Activated CD8-positive, alpha-beta T cell treated with anti-CD3 and anti-CD28 coated beads for 36 hours (primary cell): Measurements from ENCODE around the gene SHC2. TPM values are rescaled to one million over a fixed set of nuclear protein-coding genes. Genes with fewer than 3 reads are reported as not detected.

Source experiments
- ATAC-seq: fragments of 200-7000 bp; cut with Tn5 transposase; one replicate; pipeline ENCODE4 v1.10.0; 2021; ENCODE audit warnings: mild to moderate bottlenecking, moderate library complexity
- CTCF ChIA-PET: fragments of 350-600 bp; sonication (Branson Sonifier 250); formaldehyde crosslinking; loops from one replicate; lab custom pipeline; 2021; ENCODE audit warnings: antibody characterized with exemption; lab: Charles Lee
- POLR2A ChIA-PET: fragments of 350-600 bp; sonication (Branson Sonifier 250); formaldehyde crosslinking; loops from one replicate; lab custom pipeline; 2021; ENCODE audit warnings: antibody characterized with exemption; lab: Charles Lee
- DNase-seq: peaks from one replicate; pipeline ENCODE4 v3.0.0-alpha.2; 2020
- H3K27ac Mint-ChIP-seq: one replicate; pipeline ENCODE4 v1.8.0; 2021; ENCODE audit warnings: mild to moderate bottlenecking, mixed read lengths
- H3K27me3 Mint-ChIP-seq: one replicate; pipeline ENCODE4 v1.8.0; 2021; ENCODE audit warnings: mixed read lengths
- H3K36me3 Mint-ChIP-seq: one replicate; pipeline ENCODE4 v1.8.0; 2021; ENCODE audit warnings: low read depth, mixed read lengths
- H3K4me1 Mint-ChIP-seq: one replicate; pipeline ENCODE4 v1.8.0; 2021; ENCODE audit warnings: low read depth, mixed read lengths
- H3K4me3 Mint-ChIP-seq: one replicate; pipeline ENCODE4 v1.8.0; 2021; ENCODE audit warnings: mild to moderate bottlenecking, moderate library complexity, mixed read lengths
- H3K9me3 Mint-ChIP-seq: one replicate; pipeline ENCODE4 v1.8.0; 2021; ENCODE audit warnings: mixed read lengths
- CTCF ChIP-seq: fragments of 200-600 bp; IDR thresholded peaks from one replicate; pipeline ENCODE4 v1.8.0; 2022; ENCODE audit warnings: antibody characterized with exemption, mild to moderate bottlenecking
- intact Hi-C: fragments of 100-400 bp; cut with micrococcal nuclease; formaldehyde crosslinking; loops from one replicate; pipeline ENCODE4 v1.10.0; 2022
- total RNA-seq, 2 experiments: library from RNA; stranded (reverse); gene quantifications; one replicate each; pipeline ENCODE4 v1.2.3, GENCODE V29; 2021

The SHC2 gene
- total RNA-seq, 2 experiments from 2014 or later, result 0.25 to 0.45 TPM

- ATAC-seq (no peak), DNase-seq (no peak)
- CTCF ChIA-PET, result no interaction called here
- peaks cover 6% of the 10 kb centered on the region for H3K4me1 Mint-ChIP-seq
- no peak for TF ChIP-seq CTCF
- H3K9me3 Mint-ChIP-seq, result peaks cover 2% of the 10 kb centered on the region
- POLR2A ChIA-PET, result no interaction called here
- H3K27me3 Mint-ChIP-seq, result peaks cover 21% of the 10 kb centered on the region
- intact Hi-C loops, result no loop called here
- H3K27ac Mint-ChIP-seq, result no peak overlapping the region
- H3K36me3 Mint-ChIP-seq, result no peaks in the 10 kb centered on the region
- H3K4me3 Mint-ChIP-seq, result no peak overlapping the region
Measured at GRCh38 chr19:442085-442484, 18.7 kb downstream of the SHC2 start.

- peaks cover 23% of the 10 kb centered on the region for H3K27me3 Mint-ChIP-seq
- no peak for DNase-seq
Measured at GRCh38 chr19:441213-441836, 19.5 kb downstream of the SHC2 start.

DNA sequence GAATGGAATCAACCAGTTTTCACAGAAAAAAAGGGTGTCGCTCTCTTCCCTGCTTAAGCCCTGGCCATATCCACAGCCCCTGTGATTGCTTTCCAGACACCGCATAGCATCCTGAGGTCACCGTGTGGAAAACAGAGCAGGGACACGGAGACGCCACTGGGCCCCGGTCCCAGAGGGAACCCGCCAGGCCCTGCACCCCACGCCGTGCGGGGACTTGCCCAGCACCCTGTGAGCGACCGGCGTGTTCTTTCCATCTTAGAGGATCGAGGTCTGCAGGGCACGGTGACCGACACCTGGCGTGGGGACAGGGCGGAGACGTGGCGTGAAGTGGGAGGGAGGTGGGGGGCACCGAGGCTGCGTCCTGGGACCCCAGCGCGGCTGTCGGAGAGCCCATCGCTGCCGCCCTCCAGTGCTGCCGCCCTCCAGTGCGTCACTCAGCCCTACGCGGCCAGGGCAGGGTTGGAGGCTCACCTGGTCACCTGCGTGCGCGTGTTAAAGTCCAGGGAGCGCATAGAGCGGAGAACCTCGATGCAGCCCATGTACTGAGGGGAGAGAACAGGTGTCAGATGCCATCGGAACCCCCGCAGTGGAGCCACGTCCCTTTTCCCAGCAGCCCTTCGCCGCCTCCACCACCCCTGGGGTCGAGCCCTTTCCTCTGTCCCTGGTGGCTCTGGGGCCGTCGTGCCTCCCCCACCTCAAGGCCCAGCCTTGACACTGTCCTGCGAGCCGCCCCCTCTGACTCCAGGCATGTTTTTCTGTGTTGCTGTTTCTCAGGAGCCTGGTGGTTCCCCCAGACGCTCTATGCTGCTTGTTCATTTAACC, 20.2 kb downstream of the SHC2 start:
- Mint-ChIP-seq H3K27me3 (peaks cover 23% of the 10 kb centered on the region), H3K4me3 (no peak overlapping the region), H3K36me3 (no peaks in the 10 kb centered on the region), H3K4me1 (peaks cover 6% of the 10 kb centered on the region), H3K9me3 (peaks cover 2% of the 10 kb centered on the region), H3K27ac (no peak overlapping the region)
- no peak for DNase-seq
- ChIA-PET CTCF (no interaction called here), POLR2A (no interaction called here)
- ATAC-seq, result no peak
- intact Hi-C loops, result no loop called here
- no peak for TF ChIP-seq CTCF

More at GRCh38 chr19:441213-441836, 19.5 kb downstream of the SHC2 start:
- Mint-ChIP-seq H3K27ac (no peak overlapping the region), H3K9me3 (peaks cover 2% of the 10 kb centered on the region), H3K4me3 (no peak overlapping the region), H3K4me1 (peaks cover 6% of the 10 kb centered on the region), H3K36me3 (no peaks in the 10 kb centered on the region)
- intact Hi-C loops, result no loop called here
- no peak for ATAC-seq
- ChIA-PET POLR2A (no interaction called here), CTCF (no interaction called here)
- no peak for TF ChIP-seq CTCF

- ChIA-PET CTCF (no interaction called here), POLR2A (no interaction called here)
- Mint-ChIP-seq H3K27me3 (peaks cover 23% of the 10 kb centered on the region), H3K4me1 (peaks cover 6% of the 10 kb centered on the region), H3K27ac (no peak overlapping the region), H3K36me3 (no peaks in the 10 kb centered on the region), H3K4me3 (no peak overlapping the region), H3K9me3 (peaks cover 2% of the 10 kb centered on the region)
- ATAC-seq (no peak), DNase-seq (no peak)
- no peak for TF ChIP-seq CTCF
- intact Hi-C loops, result no loop called here
Measured at GRCh38 chr19:439167-439900, 21.5 kb downstream of the SHC2 start.
